Progenitor cell of endocrine pancreas (in vitro differentiated cells): ENCODE results near the gene FOXP1. TPM values are rescaled to one million over a fixed set of nuclear protein-coding genes. Genes with fewer than 3 reads are reported as not detected.

ENCODE experiments used
- DNase-seq: peaks from one replicate; pipeline ENCODE4 v3.0.0; 2021; ENCODE audit warnings: low spot score; ENCODE audit not compliant: unreplicated experiment
- H3K27ac Mint-ChIP-seq: 2 replicates; pipeline ENCODE4 v1.8.0; 2021; ENCODE audit warnings: mild to moderate bottlenecking, moderate library complexity, mixed read lengths
- H3K27me3 Mint-ChIP-seq: 2 replicates; pipeline ENCODE4 v1.8.0; 2021; ENCODE audit warnings: mixed read lengths
- H3K36me3 Mint-ChIP-seq: 2 replicates; pipeline ENCODE4 v1.8.0; 2022; ENCODE audit warnings: mixed read lengths; ENCODE audit not compliant: insufficient read depth
- H3K4me1 Mint-ChIP-seq: 2 replicates; pipeline ENCODE4 v1.8.0; 2021; ENCODE audit warnings: low read depth, mixed read lengths
- H3K4me3 Mint-ChIP-seq: 2 replicates; pipeline ENCODE4 v1.8.0; 2021; ENCODE audit warnings: low read depth, mild to moderate bottlenecking, moderate library complexity, mixed read lengths
- H3K9me3 Mint-ChIP-seq: 2 replicates; pipeline ENCODE4 v1.8.0; 2021; ENCODE audit warnings: low read depth, mixed read lengths
- CTCF ChIP-seq: fragments of 200-600 bp; sonication (generic); IDR thresholded peaks from one replicate; pipeline ENCODE4 v1.5.0; 2021; ENCODE audit warnings: antibody characterized with exemption, mild to moderate bottlenecking; ENCODE audit not compliant: unreplicated experiment
- total RNA-seq: library from RNA; stranded (reverse); gene quantifications from 2 replicates; pipeline ENCODE4 v1.2.1, GENCODE V29; 2021

The FOXP1 gene
- total RNA-seq, 1 donor from 2014 or later: 242 TPM

GRCh38 chr3:71524672-71525071 lies 58.9 kb downstream of the FOXP1 start:
- no peak for TF ChIP-seq CTCF
- peak overlapping the region; percentile 30 for H3K27ac Mint-ChIP-seq

GRCh38 chr3:71523628-71524027 lies 59.9 kb downstream of the FOXP1 start:
- H3K27me3 Mint-ChIP-seq: no peaks in the 10 kb centered on the region
- no peak for TF ChIP-seq CTCF
- no peak overlapping the region for H3K4me3 Mint-ChIP-seq
- H3K4me1 Mint-ChIP-seq: peaks cover 44% of the 10 kb centered on the region
- H3K27ac Mint-ChIP-seq: no peak overlapping the region
- peaks cover 8% of the 10 kb centered on the region for H3K36me3 Mint-ChIP-seq
- no peaks in the 10 kb centered on the region for H3K9me3 Mint-ChIP-seq
- DNase-seq: no peak

More at GRCh38 chr3:71524672-71525071, 58.9 kb downstream of the FOXP1 start:
- Mint-ChIP-seq H3K9me3 (no peaks in the 10 kb centered on the region), H3K4me3 (no peak overlapping the region), H3K27me3 (no peaks in the 10 kb centered on the region), H3K4me1 (peaks cover 48% of the 10 kb centered on the region), H3K36me3 (peaks cover 8% of the 10 kb centered on the region)
- DNase-seq: no peak

GRCh38 chr3:71521940-71522876 lies 61.3 kb downstream of the FOXP1 start:
- Mint-ChIP-seq H3K36me3 (peaks cover 7% of the 10 kb centered on the region), H3K4me1 (peaks cover 38% of the 10 kb centered on the region), H3K4me3 (no peak overlapping the region), H3K27ac (peak overlapping the region; percentile 88), H3K27me3 (no peaks in the 10 kb centered on the region), H3K9me3 (no peaks in the 10 kb centered on the region)
- no peak for DNase-seq
- TF ChIP-seq CTCF: no peak

- Mint-ChIP-seq H3K9me3 (no peaks in the 10 kb centered on the region), H3K27me3 (no peaks in the 10 kb centered on the region), H3K4me3 (no peak overlapping the region), H3K4me1 (peaks cover 40% of the 10 kb centered on the region), H3K27ac (peak overlapping the region; percentile 14), H3K36me3 (peaks cover 7% of the 10 kb centered on the region)
- DNase-seq: no peak
- TF ChIP-seq CTCF: no peak
These were observed 62.5 kb downstream of the FOXP1 start for GRCh38 chr3:71521021-71521352.

GRCh38 chr3:71520161-71521020 lies 63.1 kb downstream of the FOXP1 start:
- peaks cover 7% of the 10 kb centered on the region for H3K36me3 Mint-ChIP-seq
- TF ChIP-seq CTCF: no peak
- peaks cover 45% of the 10 kb centered on the region for H3K4me1 Mint-ChIP-seq
- H3K4me3 Mint-ChIP-seq: no peak overlapping the region
- peak overlapping the region; percentile 14 for H3K27ac Mint-ChIP-seq
- no peak for DNase-seq
- no peaks in the 10 kb centered on the region for H3K9me3 Mint-ChIP-seq
- H3K27me3 Mint-ChIP-seq: no peaks in the 10 kb centered on the region
